Karpas-422 (cell line): ENCODE data around the gene AKAP13. TPM values are rescaled to one million over a fixed set of nuclear protein-coding genes. Genes with fewer than 3 reads are reported as not detected.
A peak's percentile ranks its signal among the peaks of the same experiment; 100 is the strongest.

ENCODE experiments used
- DNase-seq: peaks from one replicate; pipeline ENCODE4 v3.0.0-alpha.2; 2015
- H2AFZ ChIP-seq: fragments of 200-600 bp; sonication (generic); 2 replicates; pipeline ENCODE4 v1.6.1; 2014; ENCODE audit warnings: antibody characterized with exemption, low read length, mixed read lengths
- H3K27ac ChIP-seq: fragments of 200-600 bp; sonication (generic); 2 replicates; pipeline ENCODE4 v1.5.1; 2014; ENCODE audit warnings: mild to moderate bottlenecking, low read length, moderate library complexity
- H3K27me3 ChIP-seq: fragments of 200-600 bp; sonication (generic); 2 replicates; pipeline ENCODE4 v1.6.1; 2014; ENCODE audit warnings: low read length, mixed read lengths
- H3K36me3 ChIP-seq: fragments of 200-600 bp; sonication (generic); 2 replicates; pipeline ENCODE4 v1.6.1; 2014; ENCODE audit warnings: low read length, mixed read lengths; ENCODE audit not compliant: insufficient read depth
- H3K4me1 ChIP-seq: fragments of 200-600 bp; sonication (generic); 2 replicates; pipeline ENCODE4 v1.6.1; 2014; ENCODE audit warnings: mild to moderate bottlenecking, low read length, mixed read lengths
- H3K4me2 ChIP-seq: fragments of 200-600 bp; sonication (generic); 2 replicates; pipeline ENCODE4 v1.6.1; 2014; ENCODE audit warnings: low read length, low read depth, mild to moderate bottlenecking; ENCODE audit not compliant: poor library complexity, severe bottlenecking
- H3K4me3 ChIP-seq: fragments of 200-600 bp; sonication (generic); 2 replicates; pipeline ENCODE4 v1.5.1; 2014; ENCODE audit warnings: mild to moderate bottlenecking, antibody characterized with exemption, low read length, mixed read lengths
- H3K79me2 ChIP-seq: fragments of 200-600 bp; sonication (generic); 2 replicates; pipeline ENCODE4 v1.6.1; 2014; ENCODE audit warnings: mild to moderate bottlenecking, low read length, mixed read lengths
- H3K9ac ChIP-seq: fragments of 200-600 bp; sonication (generic); 2 replicates; pipeline ENCODE4 v1.6.0; 2014; ENCODE audit warnings: low read length
- H3K9me2 ChIP-seq: fragments of 200-600 bp; sonication (generic), shearing (Covaris generic); replicated peaks from 2 replicates; pipeline ENCODE4 v1.6.0; 2014; ENCODE audit warnings: mild to moderate bottlenecking, low read length, moderate library complexity; ENCODE audit not compliant: insufficient read depth
- H3K9me3 ChIP-seq: fragments of 300-700, 200-600 bp; sonication (generic); 2 replicates; pipeline ENCODE4 v1.6.1; 2014; ENCODE audit warnings: low read length, mixed read lengths
- H4K20me1 ChIP-seq: fragments of 200-600 bp; sonication (generic); 2 replicates; pipeline ENCODE4 v1.6.1; 2014; ENCODE audit warnings: mild to moderate bottlenecking, antibody characterized with exemption, low read length, low read depth; ENCODE audit not compliant: insufficient read depth
- total RNA-seq: library from RNA; depleted of rRNA; stranded (reverse); fragments of >200 nt; shearing (Covaris generic); gene quantifications from 2 replicates; pipeline ENCODE4 v1.2.3, GENCODE V29; 2014; ENCODE audit warnings: low replicate concordance

AKAP13 gene
- total RNA-seq, 1 experiment from 2014 or later, result 166 TPM

- Histone ChIP-seq H3K9me3 (no peaks in the 10 kb centered on the region), H2AFZ (no peak overlapping the region), H3K9ac (no peak overlapping the region), H3K4me2 (no peak overlapping the region), H3K4me1 (peaks cover 57% of the 10 kb centered on the region), H4K20me1 (no peaks in the 10 kb centered on the region), H3K36me3 (peaks cover 15% of the 10 kb centered on the region; the same call in 1 of the 2 replicates), H3K79me2 (peaks cover 73% of the 10 kb centered on the region), H3K27me3 (no peaks in the 10 kb centered on the region), H3K27ac (no peak overlapping the region), H3K4me3 (no peak overlapping the region), H3K9me2 (no peaks in the 10 kb centered on the region)
- DNase-seq, result no peak
Measured at GRCh38 chr15:85579957-85580694, 199.7 kb downstream of the AKAP13 start.

- no peaks in the 10 kb centered on the region for H3K9me2 ChIP-seq
- H2AFZ ChIP-seq, result no peak overlapping the region
- H3K79me2 ChIP-seq, result peaks cover 80% of the 10 kb centered on the region
- H3K4me2 ChIP-seq, result no peak overlapping the region
- no peaks in the 10 kb centered on the region for H4K20me1 ChIP-seq
- H3K27me3 ChIP-seq, result no peaks in the 10 kb centered on the region
- H3K9me3 ChIP-seq, result no peaks in the 10 kb centered on the region
- H3K9ac ChIP-seq, result no peak overlapping the region
- DNase-seq, result no peak
- H3K4me1 ChIP-seq, result peaks cover 60% of the 10 kb centered on the region
- H3K36me3 ChIP-seq, result peaks cover 23% of the 10 kb centered on the region; the same call in 1 of the 2 replicates
- no peak overlapping the region for H3K27ac ChIP-seq
- H3K4me3 ChIP-seq, result no peak overlapping the region
Measured at GRCh38 chr15:85580879-85581278, 200.5 kb downstream of the AKAP13 start.

GRCh38 chr15:85581495-85581894 is 201.1 kb downstream of the AKAP13 start:
- H3K4me2 ChIP-seq, result no peak overlapping the region
- peaks cover 23% of the 10 kb centered on the region; the same call in 1 of the 2 replicates for H3K36me3 ChIP-seq
- peaks cover 58% of the 10 kb centered on the region for H3K4me1 ChIP-seq
- H3K4me3 ChIP-seq, result no peak overlapping the region
- H2AFZ ChIP-seq, result no peak overlapping the region
- H3K9me3 ChIP-seq, result no peaks in the 10 kb centered on the region
- H3K9me2 ChIP-seq, result no peaks in the 10 kb centered on the region
- H3K27me3 ChIP-seq, result no peaks in the 10 kb centered on the region
- no peak overlapping the region for H3K9ac ChIP-seq
- H3K27ac ChIP-seq, result peak overlapping the region; percentile 7; the same call in 1 of the 2 replicates
- DNase-seq, result no peak
- H4K20me1 ChIP-seq, result no peaks in the 10 kb centered on the region
- peaks cover 78% of the 10 kb centered on the region for H3K79me2 ChIP-seq

DNA sequence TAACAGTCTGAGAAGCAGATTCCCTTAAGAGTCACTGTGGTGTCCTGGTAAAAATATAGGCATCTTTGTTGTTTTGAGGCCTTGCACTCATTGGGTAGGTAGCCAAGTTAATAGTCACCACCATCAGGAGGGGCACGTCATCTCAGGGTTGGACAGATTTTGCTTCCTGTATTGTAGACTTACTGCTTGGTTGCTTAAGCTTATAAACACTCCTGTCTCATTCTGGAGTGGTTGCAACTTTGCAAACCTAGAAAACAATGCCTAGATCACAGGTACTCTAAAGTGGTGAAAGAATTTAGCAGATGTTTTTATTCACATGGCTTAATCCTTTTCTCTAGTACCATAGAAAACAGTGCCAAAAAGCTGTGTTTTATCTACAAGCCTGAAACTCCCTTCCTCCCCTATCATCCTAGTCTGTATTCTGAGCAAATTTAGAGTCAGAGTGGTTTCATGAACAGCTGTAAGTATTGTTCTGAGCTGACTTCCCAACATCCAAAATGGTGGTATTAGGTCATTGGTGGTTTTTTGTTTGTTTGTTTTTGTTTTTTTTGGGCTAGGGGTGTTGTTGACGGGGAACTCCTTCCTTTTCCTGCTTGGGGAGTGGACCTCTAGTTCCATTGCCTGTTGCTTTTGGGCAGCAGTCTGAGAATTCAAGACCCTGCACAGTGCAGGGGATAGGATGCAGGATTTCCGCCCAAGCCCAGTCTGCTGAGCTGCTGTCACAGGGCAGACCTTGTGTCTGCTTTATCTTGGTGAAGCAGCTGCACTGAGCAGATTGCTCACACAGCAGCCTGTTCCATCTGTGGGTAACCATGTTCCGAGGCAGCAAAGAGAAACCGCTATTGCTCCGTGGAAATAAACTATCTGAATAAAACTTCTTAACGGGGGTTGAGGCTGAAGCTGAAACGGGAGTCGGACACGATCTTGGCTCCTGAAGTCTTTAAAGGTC is 202.0 kb downstream of the AKAP13 start:
- peak overlapping the region; percentile 47 for H3K9ac ChIP-seq
- no peaks in the 10 kb centered on the region for H3K9me2 ChIP-seq
- H3K27ac ChIP-seq, result peak overlapping the region; percentile 81
- H3K4me2 ChIP-seq, result peak overlapping the region; percentile 66
- H3K4me1 ChIP-seq, result peaks cover 58% of the 10 kb centered on the region
- H3K4me3 ChIP-seq, result 0 out of 2 replicates have a peak overlapping the region, but pooled peaks have one; percentile 39
- H3K9me3 ChIP-seq, result no peaks in the 10 kb centered on the region
- H3K27me3 ChIP-seq, result no peaks in the 10 kb centered on the region
- H2AFZ ChIP-seq, result no peak overlapping the region
- H3K79me2 ChIP-seq, result peaks cover 77% of the 10 kb centered on the region
- DNase-seq, result no peak
- H4K20me1 ChIP-seq, result no peaks in the 10 kb centered on the region
- peaks cover 19% of the 10 kb centered on the region; the same call in 1 of the 2 replicates for H3K36me3 ChIP-seq

DNA sequence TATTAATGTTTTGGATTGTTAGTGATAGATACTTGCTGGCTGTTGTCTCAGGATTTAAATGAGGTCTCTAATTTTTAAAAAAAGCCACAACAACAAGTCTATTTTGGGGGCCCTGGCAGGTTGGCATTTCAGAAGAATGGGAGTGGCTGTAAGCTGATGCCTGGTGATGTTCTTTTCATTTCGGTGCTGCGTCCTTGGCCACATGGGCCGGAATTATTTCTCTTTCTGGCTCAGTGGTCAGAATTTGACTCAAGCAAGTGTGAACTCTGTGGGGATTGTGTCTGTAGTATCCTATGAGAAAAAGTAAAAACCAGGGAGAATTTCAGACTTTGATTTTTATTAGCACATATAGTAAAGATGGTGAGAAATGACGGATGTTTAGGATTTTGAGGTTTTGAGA is 203.0 kb downstream of the AKAP13 start:
- Histone ChIP-seq H3K9ac (peak overlapping the region; percentile 47), H3K9me3 (no peaks in the 10 kb centered on the region), H3K4me2 (peak overlapping the region; percentile 66), H3K4me1 (peaks cover 63% of the 10 kb centered on the region), H3K36me3 (peaks cover 19% of the 10 kb centered on the region; the same call in 1 of the 2 replicates), H4K20me1 (no peaks in the 10 kb centered on the region), H3K9me2 (no peaks in the 10 kb centered on the region), H3K27me3 (no peaks in the 10 kb centered on the region), H3K4me3 (peak overlapping the region; percentile 39), H3K79me2 (peaks cover 77% of the 10 kb centered on the region), H3K27ac (peak overlapping the region; percentile 81), H2AFZ (no peak overlapping the region)
- no peak for DNase-seq

GRCh38 chr15:85583923-85584390 is 203.6 kb downstream of the AKAP13 start:
- peak; percentile 54 for DNase-seq
- Histone ChIP-seq H3K4me1 (peaks cover 68% of the 10 kb centered on the region), H3K9me3 (no peaks in the 10 kb centered on the region), H3K4me3 (peak overlapping the region; percentile 39), H3K4me2 (peak overlapping the region; percentile 66), H3K9ac (peak overlapping the region; percentile 47), H3K9me2 (no peaks in the 10 kb centered on the region), H3K79me2 (peaks cover 77% of the 10 kb centered on the region), H2AFZ (no peak overlapping the region), H3K27ac (peak overlapping the region; percentile 81), H3K36me3 (peaks cover 20% of the 10 kb centered on the region; the same call in 1 of the 2 replicates), H3K27me3 (no peaks in the 10 kb centered on the region), H4K20me1 (no peaks in the 10 kb centered on the region)

DNA sequence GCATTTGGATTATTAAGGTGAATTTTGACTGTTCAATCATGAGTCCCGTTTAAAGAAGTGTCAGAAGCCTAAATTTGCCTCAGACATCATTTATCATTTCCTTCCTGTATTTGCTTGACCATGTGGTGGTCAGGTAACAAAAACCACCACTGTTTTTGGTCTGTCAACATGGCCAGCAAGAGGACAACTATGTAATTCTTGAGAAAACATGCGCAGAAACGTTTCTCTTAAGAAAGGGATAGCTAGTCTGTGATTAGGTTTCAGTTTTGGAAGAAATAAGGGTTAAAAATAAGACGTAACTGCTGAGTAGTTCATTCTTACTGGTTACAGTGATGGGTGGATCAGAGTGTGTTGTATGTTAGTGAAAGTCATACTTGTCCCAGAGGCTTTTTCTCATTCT is 204.5 kb downstream of the AKAP13 start:
- H3K36me3 ChIP-seq, result peaks cover 21% of the 10 kb centered on the region; the same call in 1 of the 2 replicates
- peaks cover 77% of the 10 kb centered on the region for H3K4me1 ChIP-seq

More for the DNA sequence above, 204.5 kb downstream of the AKAP13 start:
- DNase-seq, result no peak
- Histone ChIP-seq H4K20me1 (no peaks in the 10 kb centered on the region), H3K9ac (no peak overlapping the region), H3K9me2 (no peaks in the 10 kb centered on the region), H3K4me2 (peak overlapping the region; percentile 66), H3K4me3 (peak overlapping the region; percentile 39; the same call in 1 of the 2 replicates), H2AFZ (no peak overlapping the region), H3K27ac (peak overlapping the region; percentile 81), H3K9me3 (no peaks in the 10 kb centered on the region), H3K79me2 (peaks cover 79% of the 10 kb centered on the region), H3K27me3 (no peaks in the 10 kb centered on the region)
